ENCODE results near the gene SLC30A7. TPM values are rescaled to one million over a fixed set of nuclear protein-coding genes. Genes with fewer than 3 reads are reported as not detected.

Gene SLC30A7
- polyA plus RNA-seq, 3 donors = 9.2 to 23.3 (median 17.6) TPM

DNA sequence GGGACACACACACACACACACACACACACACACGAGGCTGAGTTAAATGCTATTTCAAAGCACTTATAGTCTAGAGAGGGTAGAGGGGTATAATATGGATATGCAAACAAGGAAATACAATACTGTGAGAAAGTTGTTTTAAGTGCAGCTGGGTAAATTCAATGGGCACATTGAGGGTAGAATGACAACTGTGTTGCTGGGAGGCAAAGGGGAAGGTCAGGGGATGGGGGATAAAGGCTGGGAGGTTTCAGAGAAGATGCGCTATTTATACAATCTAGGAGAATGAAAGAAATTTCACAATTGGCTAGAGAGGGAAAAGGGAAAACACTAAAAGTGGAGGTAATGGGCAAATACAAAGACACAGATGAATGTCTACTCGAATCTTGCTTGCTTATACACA lies 20.7 kb upstream of the SLC30A7 start:
- Histone ChIP-seq H3K4me3 (replicated peaks in 1 of 3; ENCODE audit: low read depth in 2 of 3, low read length in 3 of 3) (no peak overlapping the region), H3K36me3 (replicated peaks in 1 of 2; ENCODE audit: control insufficient read depth in 1 of 2, insufficient read depth in 2 of 2, low read length in 2 of 2) (no peaks in the 10 kb centered on the region), H3K9me3 (replicated peaks in 1 of 2; ENCODE audit: control insufficient read depth in 1 of 2, insufficient read depth in 1 of 2, low read length in 2 of 2) (no peaks in the 10 kb centered on the region), H3K27ac (ENCODE audit: low read depth in 1 of 2, low read length in 2 of 2) (no peak overlapping the region), H3K79me2 (ENCODE audit: insufficient read depth, low read length) (no peaks in the 10 kb centered on the region), H4K20me1 (ENCODE audit: insufficient read depth, low read length) (no peaks in the 10 kb centered on the region), H3K4me1 (ENCODE audit: control insufficient read depth in 1 of 2, insufficient read depth in 2 of 2, low read length in 2 of 2) (no peaks in the 10 kb centered on the region), H3K4me2 (replicated peaks; ENCODE audit: extremely low read depth, low read length, poor library complexity, severe bottlenecking) (no peak overlapping the region), H3K27me3 (ENCODE audit: control insufficient read depth in 2 of 2, insufficient read depth in 2 of 2, low read length in 2 of 2) (no peaks in the 10 kb centered on the region), H3K9ac (ENCODE audit: insufficient read depth, low read length, poor library complexity, severe bottlenecking) (no peak overlapping the region), H2AFZ (ENCODE audit: insufficient read depth, low read depth, low read length, poor library complexity, severe bottlenecking) (no peak overlapping the region)
- TF ChIP-seq, protein P1, sequence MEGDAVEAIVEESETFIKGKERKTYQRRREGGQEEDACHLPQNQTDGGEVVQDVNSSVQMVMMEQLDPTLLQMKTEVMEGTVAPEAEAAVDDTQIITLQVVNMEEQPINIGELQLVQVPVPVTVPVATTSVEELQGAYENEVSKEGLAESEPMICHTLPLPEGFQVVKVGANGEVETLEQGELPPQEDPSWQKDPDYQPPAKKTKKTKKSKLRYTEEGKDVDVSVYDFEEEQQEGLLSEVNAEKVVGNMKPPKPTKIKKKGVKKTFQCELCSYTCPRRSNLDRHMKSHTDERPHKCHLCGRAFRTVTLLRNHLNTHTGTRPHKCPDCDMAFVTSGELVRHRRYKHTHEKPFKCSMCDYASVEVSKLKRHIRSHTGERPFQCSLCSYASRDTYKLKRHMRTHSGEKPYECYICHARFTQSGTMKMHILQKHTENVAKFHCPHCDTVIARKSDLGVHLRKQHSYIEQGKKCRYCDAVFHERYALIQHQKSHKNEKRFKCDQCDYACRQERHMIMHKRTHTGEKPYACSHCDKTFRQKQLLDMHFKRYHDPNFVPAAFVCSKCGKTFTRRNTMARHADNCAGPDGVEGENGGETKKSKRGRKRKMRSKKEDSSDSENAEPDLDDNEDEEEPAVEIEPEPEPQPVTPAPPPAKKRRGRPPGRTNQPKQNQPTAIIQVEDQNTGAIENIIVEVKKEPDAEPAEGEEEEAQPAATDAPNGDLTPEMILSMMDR (IDR thresholded peaks at IDR 0.05) = no peak
- Mint-ChIP-seq H3K9me3 (no peaks in the 10 kb centered on the region), H3K36me3 (no peaks in the 10 kb centered on the region), H3K4me1 (no peaks in the 10 kb centered on the region), H3K4me3 (no peak overlapping the region), H3K27me3 (ENCODE audit: low read depth in 3 of 3) (no peaks in the 10 kb centered on the region), H3K27ac (no peak overlapping the region)
- WGBS (ENCODE audit: insufficient coverage) = no CpG with 5 or more reads among the region's 3 CpGs
- intact Hi-C loops (cut with micrococcal nuclease) = no loop called here
- DNase-seq = no peak

DNA sequence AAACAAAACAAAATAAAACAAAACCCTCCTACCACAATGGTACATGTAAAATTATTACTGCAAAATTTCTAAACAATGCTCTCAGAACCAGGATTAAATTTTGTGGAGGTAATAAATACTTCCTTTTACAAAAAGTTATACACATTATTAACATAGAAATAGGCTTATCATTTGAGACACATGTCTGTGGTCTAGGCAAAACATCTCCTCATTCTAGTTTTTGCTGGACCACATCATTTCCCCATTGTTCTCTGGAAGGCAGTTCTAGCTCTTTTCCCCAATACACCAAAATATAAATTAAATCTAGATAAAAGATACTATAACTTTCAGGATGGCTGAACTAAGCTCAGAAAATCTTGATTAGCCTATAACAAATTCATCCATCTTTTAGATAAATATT lies 19.6 kb upstream of the SLC30A7 start:
- intact Hi-C loops (cut with micrococcal nuclease) = no loop called here
- Histone ChIP-seq H3K4me3 (replicated peaks in 1 of 3; ENCODE audit: low read depth in 2 of 3, low read length in 3 of 3) (no peak overlapping the region), H3K27ac (ENCODE audit: low read depth in 1 of 2, low read length in 2 of 2) (no peak overlapping the region), H3K4me1 (ENCODE audit: control insufficient read depth in 1 of 2, insufficient read depth in 2 of 2, low read length in 2 of 2) (no peaks in the 10 kb centered on the region), H3K79me2 (ENCODE audit: insufficient read depth, low read length) (no peaks in the 10 kb centered on the region), H3K27me3 (ENCODE audit: control insufficient read depth in 2 of 2, insufficient read depth in 2 of 2, low read length in 2 of 2) (no peaks in the 10 kb centered on the region), H3K9me3 (replicated peaks in 1 of 2; ENCODE audit: control insufficient read depth in 1 of 2, insufficient read depth in 1 of 2, low read length in 2 of 2) (no peaks in the 10 kb centered on the region), H3K4me2 (replicated peaks; ENCODE audit: extremely low read depth, low read length, poor library complexity, severe bottlenecking) (no peak overlapping the region), H2AFZ (ENCODE audit: insufficient read depth, low read depth, low read length, poor library complexity, severe bottlenecking) (no peak overlapping the region), H3K36me3 (replicated peaks in 1 of 2; ENCODE audit: control insufficient read depth in 1 of 2, insufficient read depth in 2 of 2, low read length in 2 of 2) (no peaks in the 10 kb centered on the region), H3K9ac (ENCODE audit: insufficient read depth, low read length, poor library complexity, severe bottlenecking) (no peak overlapping the region), H4K20me1 (ENCODE audit: insufficient read depth, low read length) (no peaks in the 10 kb centered on the region)
- DNase-seq = no peak
- Mint-ChIP-seq H3K36me3 (no peaks in the 10 kb centered on the region), H3K27me3 (ENCODE audit: low read depth in 3 of 3) (no peaks in the 10 kb centered on the region), H3K9me3 (no peaks in the 10 kb centered on the region), H3K4me1 (no peaks in the 10 kb centered on the region), H3K4me3 (no peak overlapping the region), H3K27ac (no peak overlapping the region)
- TF ChIP-seq, protein P1 (IDR thresholded peaks at IDR 0.05) = no peak
